Glutamatergic neuron (in vitro differentiated cells): ENCODE data around the gene UNC5B. TPM values are rescaled to one million over a fixed set of nuclear protein-coding genes. Genes with fewer than 3 reads are reported as not detected.

Source experiments
- DNase-seq: peaks from one replicate; pipeline ENCODE4 v3.0.0; 2022
- H3K27ac Mint-ChIP-seq: one replicate; pipeline ENCODE4 v1.8.0; 2020; ENCODE audit warnings: mild to moderate bottlenecking, mixed read lengths, inconsistent platforms; ENCODE audit not compliant: unreplicated experiment
- H3K27me3 Mint-ChIP-seq: one replicate; pipeline ENCODE4 v1.8.0; 2020; ENCODE audit warnings: mild to moderate bottlenecking, moderate library complexity, mixed read lengths, inconsistent platforms; ENCODE audit not compliant: unreplicated experiment
- H3K36me3 Mint-ChIP-seq: one replicate; pipeline ENCODE4 v1.8.0; 2020; ENCODE audit warnings: mild to moderate bottlenecking, mixed read lengths, inconsistent platforms; ENCODE audit not compliant: unreplicated experiment
- H3K4me1 Mint-ChIP-seq: one replicate; pipeline ENCODE4 v1.8.0; 2020; ENCODE audit warnings: mild to moderate bottlenecking, low read depth, mixed read lengths, inconsistent platforms; ENCODE audit not compliant: unreplicated experiment
- H3K4me3 Mint-ChIP-seq: one replicate; pipeline ENCODE4 v1.8.0; 2020; ENCODE audit warnings: mild to moderate bottlenecking, mixed read lengths, inconsistent platforms; ENCODE audit not compliant: unreplicated experiment
- H3K9me3 Mint-ChIP-seq: one replicate; pipeline ENCODE4 v1.8.0; 2020; ENCODE audit warnings: mild to moderate bottlenecking, moderate library complexity, mixed read lengths, inconsistent platforms; ENCODE audit not compliant: unreplicated experiment
- total RNA-seq: library from RNA; stranded (reverse); fragmentation: NEBNext Ultra II Directional; extraction: Animal tissue kit (Norgen Biotek cat#: 25700); gene quantifications from one replicate; pipeline ENCODE4 v1.2.1, GENCODE V29; 2021; ENCODE audit not compliant: unreplicated experiment
- TF ChIP-seq, protein P1 (sequence below): fragments of 200-600 bp; sonication (generic); IDR thresholded peaks from one replicate; pipeline ENCODE4 v1.5.0; 2021; ENCODE audit not compliant: partially characterized antibody, unreplicated experiment

The UNC5B gene
- total RNA-seq, 1 donor from 2014 or later = 22.6 TPM

DNA sequence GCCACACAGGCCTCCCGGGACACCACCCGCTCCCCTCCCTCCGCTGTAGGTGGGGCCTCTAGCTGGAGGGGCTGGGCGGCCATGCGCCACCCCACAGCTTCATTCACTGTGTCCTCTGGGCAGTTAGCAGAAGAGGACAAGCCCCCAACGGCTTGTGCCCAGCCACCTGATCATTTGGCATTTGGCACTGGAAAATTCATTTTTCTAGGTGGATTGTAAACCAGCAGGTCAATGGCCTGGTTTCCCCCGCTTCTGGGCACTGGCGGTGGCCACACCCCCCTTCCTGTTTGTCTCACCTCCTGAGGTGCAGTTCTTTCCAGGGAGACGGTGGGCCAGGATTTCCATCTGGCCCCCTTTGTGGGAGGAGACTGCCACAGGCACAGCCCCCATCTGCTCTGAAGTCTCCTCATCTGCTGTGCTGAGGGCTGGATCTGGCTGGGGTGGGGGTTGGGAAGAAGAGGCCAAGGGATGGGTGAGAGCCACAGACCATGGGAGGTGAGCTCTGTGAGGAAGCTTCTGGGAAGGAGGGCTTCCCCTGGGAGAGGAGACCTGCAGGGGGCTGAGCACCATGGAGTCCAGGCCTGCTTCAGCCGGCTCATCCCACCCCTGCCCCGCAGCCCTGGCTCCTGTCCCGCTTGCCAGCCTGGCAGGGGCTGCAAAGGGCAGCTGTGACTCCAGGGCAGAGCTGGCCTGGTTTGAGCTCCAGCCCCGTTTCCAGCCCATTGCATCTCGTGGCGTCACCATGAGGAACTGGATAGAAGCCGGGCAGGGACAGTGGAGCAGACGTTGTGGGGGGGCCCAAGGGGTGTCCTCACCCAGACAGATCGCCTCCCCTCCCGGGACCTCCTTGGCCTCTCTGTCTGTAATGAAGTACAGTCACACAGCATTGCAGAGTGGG, 66.6 kb downstream of the UNC5B start:
- Mint-ChIP-seq H3K4me3 (no peak overlapping the region), H3K36me3 (no peaks in the 10 kb centered on the region), H3K9me3 (peaks cover 4% of the 10 kb centered on the region), H3K4me1 (peaks cover 10% of the 10 kb centered on the region), H3K27me3 (peaks cover 8% of the 10 kb centered on the region), H3K27ac (no peak overlapping the region)
- no peak for DNase-seq
- TF ChIP-seq, protein P1, sequence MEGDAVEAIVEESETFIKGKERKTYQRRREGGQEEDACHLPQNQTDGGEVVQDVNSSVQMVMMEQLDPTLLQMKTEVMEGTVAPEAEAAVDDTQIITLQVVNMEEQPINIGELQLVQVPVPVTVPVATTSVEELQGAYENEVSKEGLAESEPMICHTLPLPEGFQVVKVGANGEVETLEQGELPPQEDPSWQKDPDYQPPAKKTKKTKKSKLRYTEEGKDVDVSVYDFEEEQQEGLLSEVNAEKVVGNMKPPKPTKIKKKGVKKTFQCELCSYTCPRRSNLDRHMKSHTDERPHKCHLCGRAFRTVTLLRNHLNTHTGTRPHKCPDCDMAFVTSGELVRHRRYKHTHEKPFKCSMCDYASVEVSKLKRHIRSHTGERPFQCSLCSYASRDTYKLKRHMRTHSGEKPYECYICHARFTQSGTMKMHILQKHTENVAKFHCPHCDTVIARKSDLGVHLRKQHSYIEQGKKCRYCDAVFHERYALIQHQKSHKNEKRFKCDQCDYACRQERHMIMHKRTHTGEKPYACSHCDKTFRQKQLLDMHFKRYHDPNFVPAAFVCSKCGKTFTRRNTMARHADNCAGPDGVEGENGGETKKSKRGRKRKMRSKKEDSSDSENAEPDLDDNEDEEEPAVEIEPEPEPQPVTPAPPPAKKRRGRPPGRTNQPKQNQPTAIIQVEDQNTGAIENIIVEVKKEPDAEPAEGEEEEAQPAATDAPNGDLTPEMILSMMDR = no peak

DNA sequence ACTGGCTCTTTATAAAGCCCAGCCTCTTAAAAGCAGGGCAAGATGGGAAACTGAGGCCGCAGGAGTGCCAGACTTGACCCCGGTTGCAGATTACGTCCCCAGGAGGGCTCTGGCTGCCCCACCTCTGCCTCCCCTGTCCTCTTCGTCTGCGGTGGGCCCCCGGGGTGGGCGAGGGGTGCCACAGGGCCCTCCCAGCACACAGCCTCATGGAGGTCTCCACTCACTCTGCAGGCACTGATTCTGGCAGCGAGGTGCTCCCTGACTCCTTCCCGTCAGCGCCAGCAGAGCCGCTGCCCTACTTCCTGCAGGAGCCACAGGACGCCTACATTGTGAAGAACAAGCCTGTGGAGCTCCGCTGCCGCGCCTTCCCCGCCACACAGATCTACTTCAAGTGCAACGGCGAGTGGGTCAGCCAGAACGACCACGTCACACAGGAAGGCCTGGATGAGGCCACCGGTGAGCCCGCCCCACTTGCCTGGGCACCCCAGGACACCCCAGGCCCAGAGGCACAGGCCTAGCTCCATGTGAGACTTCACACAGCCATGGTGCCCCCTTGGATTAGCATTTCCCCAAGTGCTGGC, 67.3 kb downstream of the UNC5B start:
- no peak for DNase-seq
- Mint-ChIP-seq H3K4me3 (no peak overlapping the region), H3K36me3 (no peaks in the 10 kb centered on the region), H3K27me3 (peaks cover 11% of the 10 kb centered on the region), H3K9me3 (peaks cover 4% of the 10 kb centered on the region), H3K4me1 (peaks cover 10% of the 10 kb centered on the region), H3K27ac (no peak overlapping the region)
- TF ChIP-seq, protein P1 = no peak

DNA sequence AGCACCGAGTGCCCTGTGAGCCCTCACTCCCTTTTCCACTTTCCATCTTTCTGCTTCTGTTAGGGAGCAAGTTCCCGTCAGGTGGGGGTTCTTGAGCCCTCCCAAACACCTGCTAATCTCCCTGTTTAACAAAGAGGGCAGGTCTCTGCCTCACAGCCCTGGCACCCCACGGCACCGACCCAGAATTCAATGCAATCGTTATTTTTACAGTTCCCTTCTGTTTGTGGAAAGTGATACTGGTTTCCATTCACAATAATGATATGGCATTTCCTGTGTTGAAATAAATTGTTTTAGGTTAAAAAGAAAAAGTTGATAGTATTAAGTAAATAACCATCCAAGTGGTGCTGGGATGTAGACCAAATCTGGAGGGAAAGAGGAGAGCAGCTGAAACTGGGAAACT, 67.8 kb downstream of the UNC5B start:
- TF ChIP-seq, protein P1 = no peak
- Mint-ChIP-seq H3K4me1 (peaks cover 10% of the 10 kb centered on the region), H3K27ac (peak overlapping the region; percentile 40), H3K4me3 (no peak overlapping the region), H3K27me3 (peaks cover 11% of the 10 kb centered on the region), H3K9me3 (peaks cover 4% of the 10 kb centered on the region), H3K36me3 (no peaks in the 10 kb centered on the region)
- no peak for DNase-seq

DNA sequence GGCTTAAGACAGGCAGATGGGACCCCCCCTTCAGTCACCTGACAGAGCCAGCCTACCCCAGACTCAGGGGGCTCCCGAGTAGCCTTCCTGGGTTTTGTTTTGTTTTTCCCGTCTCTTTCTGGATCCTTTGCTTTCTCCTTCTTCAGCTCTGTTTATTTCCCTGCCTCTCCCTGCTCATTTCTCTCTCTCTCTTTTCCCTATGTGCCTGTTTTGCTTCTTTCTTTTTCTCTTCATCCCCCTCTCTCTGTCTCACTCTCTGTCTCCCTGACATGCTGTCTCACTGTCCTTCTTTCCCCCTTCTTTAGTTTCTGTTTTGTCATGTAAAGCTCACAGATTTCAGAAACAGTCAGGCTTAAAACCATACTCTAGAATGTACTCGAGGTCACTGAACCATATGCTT, 68.5 kb downstream of the UNC5B start:
- Mint-ChIP-seq H3K4me1 (peaks cover 10% of the 10 kb centered on the region), H3K27ac (no peak overlapping the region), H3K4me3 (no peak overlapping the region), H3K9me3 (peaks cover 6% of the 10 kb centered on the region), H3K36me3 (no peaks in the 10 kb centered on the region), H3K27me3 (peaks cover 14% of the 10 kb centered on the region)
- TF ChIP-seq, protein P1 = no peak
- DNase-seq = no peak

GRCh38 chr10:71281646-71282322, 69.4 kb downstream of the UNC5B start:
- H3K9me3 Mint-ChIP-seq = peaks cover 7% of the 10 kb centered on the region
- DNase-seq = no peak

More at GRCh38 chr10:71281646-71282322, 69.4 kb downstream of the UNC5B start:
- TF ChIP-seq, protein P1 = no peak
- Mint-ChIP-seq H3K36me3 (no peaks in the 10 kb centered on the region), H3K27me3 (peaks cover 14% of the 10 kb centered on the region), H3K27ac (no peak overlapping the region), H3K4me1 (peaks cover 10% of the 10 kb centered on the region), H3K4me3 (no peak overlapping the region)
